Esophagus squamous epithelium (tissue), 4 donors: ENCODE data around the gene SLC25A51.

Experiments used
- CTCF ChIP-seq, 6 experiments: fragments of 450-650 bp in 4 of 6; fragments of 200-600 bp in 2 of 6; sonication (generic) in 2 of 6; IDR thresholded peaks; one replicate each; pipeline ENCODE4 v1.5.1; 2016 to 2019; ENCODE audit warnings: antibody characterized with exemption in 6 of 6, mild to moderate bottlenecking in 4 of 6, moderate library complexity in 4 of 6
- POLR2A ChIP-seq, 4 donors: fragments of 450-650 bp; IDR thresholded peaks; one replicate each; pipeline ENCODE4 v1.6.1; 2017; ENCODE audit warnings: antibody characterized with exemption in 4 of 4, mild to moderate bottlenecking in 4 of 4, moderate library complexity in 3 of 4

GRCh38 chr9:37910271-37910670 is 6.3 kb upstream of the SLC25A51 start:
- TF ChIP-seq CTCF (IDR thresholded peaks at IDR 0.05) (no peak), POLR2A (IDR thresholded peaks at IDR 0.05) (no peak)
